GM06990 (cell line): ENCODE results near the gene RXFP2.

Experiments
- DNase-seq: peaks from one replicate; pipeline ENCODE4 v3.0.0-alpha.2; 2011; ENCODE audit not compliant: insufficient read length; ENCODE audit errors: extremely low read depth
- H3K27me3 ChIP-seq: replicated peaks from 2 replicates; pipeline ENCODE4 v1.6.0; 2011; ENCODE audit warnings: low read length; ENCODE audit not compliant: control insufficient read depth, insufficient read depth
- H3K36me3 ChIP-seq: 2 replicates; pipeline ENCODE4 v1.5.1; 2011; ENCODE audit warnings: low read length; ENCODE audit not compliant: control insufficient read depth, insufficient read depth
- H3K4me3 ChIP-seq: replicated peaks from 2 replicates; pipeline ENCODE4 v1.5.1; 2011; ENCODE audit warnings: low read depth, mild to moderate bottlenecking, control low read depth, low read length
- TF ChIP-seq, protein P1 (sequence below): IDR thresholded peaks from 2 replicates; pipeline ENCODE4 v1.5.1; 2011; ENCODE audit warnings: low read length, control low read depth, mild to moderate bottlenecking, inconsistent platforms; ENCODE audit not compliant: insufficient read depth, poor library complexity, severe bottlenecking

The RXFP2 gene

DNA sequence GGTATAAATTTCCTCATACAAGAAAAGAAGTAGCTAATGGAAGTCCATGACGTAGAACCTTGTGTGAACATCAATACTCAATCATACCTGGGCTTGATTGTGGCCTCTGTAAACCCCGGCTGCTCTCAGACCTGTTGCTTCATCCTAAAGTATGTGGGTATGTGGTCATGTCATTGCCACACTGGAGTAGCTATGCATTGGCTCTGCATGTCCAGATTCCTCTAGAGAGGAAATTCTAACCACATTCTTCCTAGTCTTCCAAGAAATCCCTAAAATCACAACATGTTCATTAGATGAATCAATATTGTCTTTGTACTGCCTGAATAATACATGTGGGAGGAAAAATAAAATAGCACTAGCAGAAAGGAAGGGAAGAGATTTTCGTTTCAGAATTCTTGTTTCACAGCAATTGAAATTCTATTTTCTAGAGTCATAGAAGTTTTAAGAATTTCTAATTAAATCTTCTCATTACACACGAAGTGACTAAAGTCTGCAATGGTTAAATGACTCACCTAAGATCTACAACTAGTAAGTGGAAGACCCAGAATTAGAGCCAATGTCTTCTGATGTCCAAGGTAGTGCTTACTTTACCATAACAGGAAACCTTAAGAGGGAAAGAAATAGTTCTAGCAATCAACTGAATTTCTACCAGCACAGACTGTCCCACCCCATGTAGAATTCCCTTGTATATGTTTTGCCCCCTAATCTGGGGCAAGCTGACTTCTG, 28.0 kb downstream of the RXFP2 start:
- Histone ChIP-seq H3K27me3 (no peaks in the 10 kb centered on the region; the same call in 1 of the 2 replicates), H3K4me3 (no peak overlapping the region), H3K36me3 (no peaks in the 10 kb centered on the region)
- no peak for DNase-seq
- TF ChIP-seq, protein P1, sequence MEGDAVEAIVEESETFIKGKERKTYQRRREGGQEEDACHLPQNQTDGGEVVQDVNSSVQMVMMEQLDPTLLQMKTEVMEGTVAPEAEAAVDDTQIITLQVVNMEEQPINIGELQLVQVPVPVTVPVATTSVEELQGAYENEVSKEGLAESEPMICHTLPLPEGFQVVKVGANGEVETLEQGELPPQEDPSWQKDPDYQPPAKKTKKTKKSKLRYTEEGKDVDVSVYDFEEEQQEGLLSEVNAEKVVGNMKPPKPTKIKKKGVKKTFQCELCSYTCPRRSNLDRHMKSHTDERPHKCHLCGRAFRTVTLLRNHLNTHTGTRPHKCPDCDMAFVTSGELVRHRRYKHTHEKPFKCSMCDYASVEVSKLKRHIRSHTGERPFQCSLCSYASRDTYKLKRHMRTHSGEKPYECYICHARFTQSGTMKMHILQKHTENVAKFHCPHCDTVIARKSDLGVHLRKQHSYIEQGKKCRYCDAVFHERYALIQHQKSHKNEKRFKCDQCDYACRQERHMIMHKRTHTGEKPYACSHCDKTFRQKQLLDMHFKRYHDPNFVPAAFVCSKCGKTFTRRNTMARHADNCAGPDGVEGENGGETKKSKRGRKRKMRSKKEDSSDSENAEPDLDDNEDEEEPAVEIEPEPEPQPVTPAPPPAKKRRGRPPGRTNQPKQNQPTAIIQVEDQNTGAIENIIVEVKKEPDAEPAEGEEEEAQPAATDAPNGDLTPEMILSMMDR: no peak

DNA sequence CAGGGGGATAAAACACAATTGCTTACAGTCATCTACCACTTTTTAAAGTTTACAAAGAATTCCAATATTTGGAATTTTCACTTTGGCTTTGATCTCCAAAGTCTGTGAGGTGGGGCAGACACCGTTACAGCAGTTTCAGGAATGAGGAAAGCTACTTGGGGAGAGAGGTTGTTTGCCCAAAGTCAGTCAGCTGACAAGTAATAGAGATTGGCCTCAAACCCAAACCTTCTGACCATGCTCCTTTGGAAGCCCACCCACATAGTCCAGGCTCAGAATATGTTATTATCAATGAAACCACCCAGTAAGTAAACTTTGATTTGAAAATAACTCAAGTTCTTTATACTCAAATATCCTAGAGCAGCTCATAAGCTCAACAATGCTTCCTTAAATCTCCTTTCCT, 29.0 kb downstream of the RXFP2 start:
- Histone ChIP-seq H3K4me3 (no peak overlapping the region), H3K36me3 (no peaks in the 10 kb centered on the region), H3K27me3 (no peaks in the 10 kb centered on the region)
- DNase-seq: no peak
- TF ChIP-seq, protein P1: no peak

DNA sequence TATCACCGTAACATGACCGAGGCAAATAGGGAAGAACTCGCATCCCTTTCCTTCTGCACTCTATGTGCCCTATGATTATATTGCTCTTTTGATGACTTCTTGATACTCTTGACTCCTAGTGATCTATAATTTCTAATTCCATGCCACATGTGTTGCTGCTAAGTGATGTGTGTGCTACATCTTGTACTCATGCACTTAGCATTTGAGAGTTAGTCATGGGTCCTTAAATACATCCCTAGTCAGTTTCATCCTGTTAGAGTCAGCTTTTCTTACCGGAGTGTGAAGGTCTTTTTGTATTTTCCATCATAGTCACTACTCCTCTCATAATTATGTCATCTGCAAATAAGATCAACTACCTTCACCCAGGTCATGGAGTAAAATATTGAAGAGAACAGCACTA, 30.2 kb downstream of the RXFP2 start:
- TF ChIP-seq, protein P1: no peak
- Histone ChIP-seq H3K27me3 (no peaks in the 10 kb centered on the region), H3K36me3 (no peaks in the 10 kb centered on the region), H3K4me3 (no peak overlapping the region)
- no peak for DNase-seq

DNA sequence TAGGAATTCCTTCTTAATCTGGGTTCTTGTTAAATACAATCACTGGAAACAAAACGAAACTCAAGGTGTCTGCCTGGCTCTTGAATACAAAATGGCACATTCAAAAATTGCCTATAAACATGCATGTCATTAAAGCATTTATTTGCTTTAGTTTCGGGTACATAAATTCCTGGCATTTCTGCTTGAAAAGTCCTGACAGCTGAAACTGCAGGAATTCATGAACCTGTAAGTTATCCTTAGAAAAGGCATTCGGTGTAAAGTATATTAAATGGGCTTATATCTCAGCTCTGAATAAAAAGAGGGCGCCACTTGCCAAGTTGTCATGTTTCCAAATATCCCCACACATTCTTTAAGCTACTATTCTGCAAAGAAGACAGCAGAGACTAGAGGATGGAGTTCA, 32.9 kb downstream of the RXFP2 start:
- no peak overlapping the region for H3K4me3 ChIP-seq
- DNase-seq: no peak
- H3K27me3 ChIP-seq: no peaks in the 10 kb centered on the region
- H3K36me3 ChIP-seq: no peaks in the 10 kb centered on the region
- TF ChIP-seq, protein P1: no peak

DNA sequence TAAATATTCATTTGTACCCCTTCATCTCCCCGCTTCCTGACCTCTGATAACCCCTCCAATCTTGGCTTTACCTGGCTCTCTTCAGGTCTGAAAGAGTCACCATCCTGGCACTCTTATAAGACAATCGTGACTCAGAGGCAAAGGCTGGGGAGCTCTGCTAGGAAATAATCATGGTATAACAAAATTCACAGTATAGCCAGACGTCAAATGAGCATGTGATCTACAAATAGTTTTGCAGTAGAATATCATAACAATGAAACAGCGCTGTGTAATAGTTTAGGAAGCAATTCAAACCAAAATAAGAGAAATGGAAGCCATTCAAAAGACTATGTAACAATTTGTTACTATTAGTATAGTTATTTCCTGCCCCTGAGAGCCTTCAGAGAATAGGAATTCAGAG, 34.2 kb downstream of the RXFP2 start:
- TF ChIP-seq, protein P1: no peak

DNA sequence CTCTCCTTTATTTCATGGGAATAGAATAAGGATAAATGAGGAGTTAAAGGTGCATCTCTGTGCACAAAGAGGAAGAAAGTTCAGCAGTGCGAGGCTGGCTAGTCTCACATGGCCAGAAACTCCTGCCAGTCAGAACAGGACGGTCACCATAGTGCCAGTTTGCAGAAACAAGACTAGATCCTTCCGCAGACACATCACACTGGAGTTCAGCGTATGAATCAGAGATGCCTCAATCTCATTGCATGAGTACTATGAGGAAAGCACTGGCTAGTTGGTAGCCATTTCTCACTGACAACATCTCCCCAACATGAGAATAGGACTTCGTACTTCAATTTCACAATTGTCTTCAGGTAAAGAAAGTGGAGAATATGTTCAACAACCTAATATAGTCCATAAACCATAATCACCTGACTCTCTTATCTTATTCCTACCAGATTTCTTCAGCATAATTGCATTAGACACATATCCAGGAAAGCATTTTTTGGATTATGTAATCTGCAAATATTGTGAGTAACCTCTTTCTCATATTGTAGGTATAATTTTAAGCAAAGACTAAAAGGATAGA, 34.9 kb downstream of the RXFP2 start:
- Histone ChIP-seq H3K4me3 (no peak overlapping the region), H3K36me3 (no peaks in the 10 kb centered on the region), H3K27me3 (no peaks in the 10 kb centered on the region)
- DNase-seq: no peak
- TF ChIP-seq, protein P1: no peak

More for the DNA sequence above, 34.2 kb downstream of the RXFP2 start:
- Histone ChIP-seq H3K36me3 (no peaks in the 10 kb centered on the region), H3K27me3 (no peaks in the 10 kb centered on the region), H3K4me3 (no peak overlapping the region)
- DNase-seq: no peak
